ENCODE measurements around the gene CHMP2A. TPM values are rescaled to one million over a fixed set of nuclear protein-coding genes. Genes with fewer than 3 reads are reported as not detected.
A peak's percentile ranks its signal among the peaks of the same experiment; 100 is the strongest.

The CHMP2A gene
- total and polyA plus RNA-seq, 10 of the 15 experiments (the other 5 are each of a cell fraction or from before 2014, with no cell fraction given): 69.5 to 172 (median 109) TPM

GRCh38 chr19:58579473-58580142 lies 24.7 kb upstream of the CHMP2A start:
- SMC1A ChIA-PET (ENCODE audit: uncharacterized antibody, unreplicated experiment): interaction anchor here (1.0 to 4.5 kb wide), 4 partner anchors 17 to 66 kb away, joined by 3 to 43 read pairs (median 7); partner anchors contain the start of genes CHMP2A and ZBTB45
- FAIRE-seq (no peak), ATAC-seq (no peak), DNase-seq (ENCODE audit: low read depth, low spot score) (no peak)
- H3K4me3 ChIP-seq: no peak overlapping the region
- in situ Hi-C loops (cut with MboI) (no loop called here), intact Hi-C loops (cut with micrococcal nuclease; ENCODE audit: unreplicated experiment) (no loop called here)
- CTCF ChIA-PET: interaction anchor here (1.5 to 4.7 kb wide), 3 partner anchors 24 to 66 kb away, joined by 3 to 67 read pairs (median 22); partner anchors contain the start of gene ZBTB45
- H3K9me3 ChIP-seq (replicated peaks; ENCODE audit: control insufficient read depth, insufficient read depth, low read length): no peaks in the 10 kb centered on the region
- no peak overlapping the region for H3K9ac ChIP-seq (ENCODE audit: control insufficient read depth, insufficient read depth, low read length)
- H4K20me1 ChIP-seq (ENCODE audit: control insufficient read depth, insufficient read depth): no peaks in the 10 kb centered on the region
- no peaks in the 10 kb centered on the region for H3K27me3 ChIP-seq (replicated peaks in 1 of 2; ENCODE audit: control insufficient read depth in 2 of 2, insufficient read depth in 2 of 2, low read length in 1 of 2)
- TF ChIP-seq ETV6 (conservative IDR thresholded peaks at IDR 0.05 in 1 of 2, IDR thresholded peaks at IDR 0.05 in 1 of 2; ENCODE audit: borderline replicate concordance in 1 of 2, low read depth in 1 of 2): peak in 1 of 2 experiments; percentile 79; a peak in 1 of 4 replicates
- TF ChIP-seq RB1 (IDR thresholded peaks at IDR 0.05; ENCODE audit: borderline replicate concordance): no peak
- H3K4me1 ChIP-seq (ENCODE audit: control insufficient read depth, insufficient read depth, low read length): peaks cover 16% of the 10 kb centered on the region
- H3K36me3 ChIP-seq (ENCODE audit: control insufficient read depth in 2 of 2, insufficient read depth in 2 of 2, low read length in 1 of 2): peaks cover 0 to 4% of the 10 kb centered on the region in 2 experiments; a peak in 3 of 4 replicates
- H2AFZ ChIP-seq (ENCODE audit: control insufficient read depth, low read depth, low read length): no peak overlapping the region
- WGBS (ENCODE audit: insufficient coverage, insufficient replicate concordance, low lambda C conversion rate, missing lambda C conversion rate): 89% methylated on average over 8 of the region's 8 CpGs
- BruUV-seq (replicated peaks): no TSS peak
- RAD21 ChIA-PET (ENCODE audit: unreplicated experiment): interaction anchor here (1.0 to 3.9 kb wide), 3 partner anchors 25 to 66 kb away, joined by 3 to 50 read pairs (median 16); partner anchors contain the start of genes CHMP2A and ZBTB45
- peaks cover 8% of the 10 kb centered on the region for H3K79me2 ChIP-seq (ENCODE audit: control insufficient read depth, insufficient read depth, low read length)
- H3K4me2 ChIP-seq (ENCODE audit: control insufficient read depth, insufficient read depth): no peak overlapping the region
- POLR2A ChIA-PET: interaction anchor here (0.9 to 4.0 kb wide), 6 partner anchors 25 to 299 kb away, joined by 3 to 24 read pairs (median 8); partner anchors contain the start of genes TRIM28 and ZBTB45
- no peak overlapping the region for H3K27ac ChIP-seq (ENCODE audit: control insufficient read depth, insufficient read depth)

Data from GM12878 (cell line).